NCI-H128 (cell line): ENCODE data around the gene UBE2V1.
"Not testable (repeated sequence)": the region's sequence is repeated elsewhere in the genome, so short reads cannot be mapped to it uniquely, and the experiment has no call there.

Source experiments
- DNase-seq: peaks from one replicate; lab custom pipeline; 2025; ENCODE audit not compliant: unreplicated experiment; lab: John Stamatoyannopoulos, UW

The UBE2V1 gene

GRCh38 chr20:50066161-50066834 is 46.7 kb downstream of the UBE2V1 start:
- no peak for DNase-seq

- no peak for DNase-seq
Observed at GRCh38 chr20:50065325-50065615, 47.7 kb downstream of the UBE2V1 start.

- not testable (repeated sequence) for DNase-seq
Observed at GRCh38 chr20:50063763-50064162, 49.2 kb downstream of the UBE2V1 start.

GRCh38 chr20:50062006-50062838 is 50.7 kb downstream of the UBE2V1 start:
- no peak for DNase-seq

- DNase-seq = no peak
Observed at GRCh38 chr20:50061151-50062005, 51.6 kb downstream of the UBE2V1 start.

GRCh38 chr20:50058662-50059402 is 54.1 kb downstream of the UBE2V1 start:
- no peak for DNase-seq

GRCh38 chr20:50057714-50058053 is 55.3 kb downstream of the UBE2V1 start:
- DNase-seq = no peak

GRCh38 chr20:50056951-50057713 is 55.8 kb downstream of the UBE2V1 start:
- DNase-seq = no peak

- DNase-seq = no peak
Observed at GRCh38 chr20:50056408-50056926, 56.5 kb downstream of the UBE2V1 start.

- DNase-seq = no peak
Observed at GRCh38 chr20:50055524-50056083, 57.3 kb downstream of the UBE2V1 start.

GRCh38 chr20:50054626-50055511 is 58.1 kb downstream of the UBE2V1 start:
- DNase-seq = no peak

- DNase-seq = no peak
Observed at GRCh38 chr20:50054231-50054547, 58.8 kb downstream of the UBE2V1 start.

GRCh38 chr20:50053362-50054230 is 59.4 kb downstream of the UBE2V1 start:
- no peak for DNase-seq

GRCh38 chr20:50052550-50053361 is 60.2 kb downstream of the UBE2V1 start:
- no peak for DNase-seq

- no peak for DNase-seq
Observed at GRCh38 chr20:50050660-50051308, 62.2 kb downstream of the UBE2V1 start.

GRCh38 chr20:50050214-50050613 is 62.7 kb downstream of the UBE2V1 start:
- no peak for DNase-seq
